Measurements from ENCODE around the gene PPIP5K2.

DNA sequence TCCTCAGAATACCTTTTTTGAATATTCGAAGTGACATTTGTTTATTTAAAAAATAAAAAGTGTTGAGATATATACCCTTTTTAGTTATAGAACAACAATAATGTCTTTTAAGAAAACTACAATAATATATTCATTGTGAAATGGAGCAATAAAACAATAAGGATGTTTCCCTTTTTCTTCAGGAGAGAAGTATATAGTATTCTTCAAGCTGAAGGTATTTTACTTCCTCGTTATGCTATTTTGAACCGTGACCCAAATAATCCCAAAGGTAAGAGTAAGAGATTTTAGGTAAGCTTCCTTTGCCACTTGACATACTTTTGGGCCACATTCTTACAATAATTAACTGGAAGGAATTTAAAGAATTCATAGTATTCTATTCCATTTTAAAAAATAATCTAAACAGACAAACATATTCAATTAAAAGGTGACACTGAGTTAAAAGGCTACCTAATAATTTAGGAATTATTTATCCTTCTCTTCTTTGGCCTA lies 18.1 kb downstream of the PPIP5K2 start:
- TF ChIP-seq EZH2 (IDR thresholded peaks at IDR 0.05; ENCODE audit: low read depth), result no peak
- TF ChIP-seq, protein P1, sequence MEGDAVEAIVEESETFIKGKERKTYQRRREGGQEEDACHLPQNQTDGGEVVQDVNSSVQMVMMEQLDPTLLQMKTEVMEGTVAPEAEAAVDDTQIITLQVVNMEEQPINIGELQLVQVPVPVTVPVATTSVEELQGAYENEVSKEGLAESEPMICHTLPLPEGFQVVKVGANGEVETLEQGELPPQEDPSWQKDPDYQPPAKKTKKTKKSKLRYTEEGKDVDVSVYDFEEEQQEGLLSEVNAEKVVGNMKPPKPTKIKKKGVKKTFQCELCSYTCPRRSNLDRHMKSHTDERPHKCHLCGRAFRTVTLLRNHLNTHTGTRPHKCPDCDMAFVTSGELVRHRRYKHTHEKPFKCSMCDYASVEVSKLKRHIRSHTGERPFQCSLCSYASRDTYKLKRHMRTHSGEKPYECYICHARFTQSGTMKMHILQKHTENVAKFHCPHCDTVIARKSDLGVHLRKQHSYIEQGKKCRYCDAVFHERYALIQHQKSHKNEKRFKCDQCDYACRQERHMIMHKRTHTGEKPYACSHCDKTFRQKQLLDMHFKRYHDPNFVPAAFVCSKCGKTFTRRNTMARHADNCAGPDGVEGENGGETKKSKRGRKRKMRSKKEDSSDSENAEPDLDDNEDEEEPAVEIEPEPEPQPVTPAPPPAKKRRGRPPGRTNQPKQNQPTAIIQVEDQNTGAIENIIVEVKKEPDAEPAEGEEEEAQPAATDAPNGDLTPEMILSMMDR (conservative IDR thresholded peaks at IDR 0.05), result no peak

Measured in PC-9 (cell line).